ENCODE measurements around the gene XYLB. TPM values are rescaled to one million over a fixed set of nuclear protein-coding genes. Genes with fewer than 3 reads are reported as not detected.

Gene XYLB
- total RNA-seq, 1 experiment from 2014 or later, result 3.3 TPM

DNA sequence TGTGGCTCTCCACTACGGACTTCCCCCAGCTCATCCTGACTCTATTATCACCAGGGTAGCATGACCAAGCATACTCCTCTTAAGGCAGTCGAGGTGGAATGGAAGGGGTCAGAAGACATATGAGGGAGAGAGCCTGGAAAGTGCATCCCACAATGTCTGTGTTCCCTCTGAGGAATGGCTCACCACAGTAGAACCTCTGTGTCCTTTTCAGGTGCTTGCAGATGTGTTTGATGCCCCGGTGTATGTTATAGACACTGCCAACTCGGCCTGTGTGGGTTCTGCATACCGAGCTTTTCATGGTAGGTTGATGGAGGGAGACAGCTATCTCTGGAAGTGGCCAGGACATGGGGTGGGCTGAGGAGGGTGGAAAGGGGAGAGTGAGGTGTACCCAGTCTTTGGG, 50.3 kb downstream of the XYLB start:
- ChIA-PET POLR2A (interaction anchor here (0.7 kb wide), 1 partner anchor 42 kb away, joined by 5 read pairs; no protein-coding TSS in a partner anchor), CTCF (interaction anchor here (1.0 to 1.3 kb wide), 2 partner anchors 50 to 259 kb away, joined by 3 to 4 read pairs; partner anchors contain the start of gene XYLB)
- no peak for DNase-seq (ENCODE audit: low spot score)
- ATAC-seq, result no peak
- H3K27ac Mint-ChIP-seq, result no peak overlapping the region
- no peak overlapping the region for H3K4me3 Mint-ChIP-seq
- H3K27me3 Mint-ChIP-seq (ENCODE audit: low read depth), result no peaks in the 10 kb centered on the region
- no peaks in the 10 kb centered on the region for H3K9me3 Mint-ChIP-seq
- no peak for TF ChIP-seq PRRX2 (CRISPR knock-in tag; IDR thresholded peaks at IDR 0.05)
- TF ChIP-seq, protein P1, sequence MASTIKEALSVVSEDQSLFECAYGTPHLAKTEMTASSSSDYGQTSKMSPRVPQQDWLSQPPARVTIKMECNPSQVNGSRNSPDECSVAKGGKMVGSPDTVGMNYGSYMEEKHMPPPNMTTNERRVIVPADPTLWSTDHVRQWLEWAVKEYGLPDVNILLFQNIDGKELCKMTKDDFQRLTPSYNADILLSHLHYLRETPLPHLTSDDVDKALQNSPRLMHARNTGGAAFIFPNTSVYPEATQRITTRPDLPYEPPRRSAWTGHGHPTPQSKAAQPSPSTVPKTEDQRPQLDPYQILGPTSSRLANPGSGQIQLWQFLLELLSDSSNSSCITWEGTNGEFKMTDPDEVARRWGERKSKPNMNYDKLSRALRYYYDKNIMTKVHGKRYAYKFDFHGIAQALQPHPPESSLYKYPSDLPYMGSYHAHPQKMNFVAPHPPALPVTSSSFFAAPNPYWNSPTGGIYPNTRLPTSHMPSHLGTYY (CRISPR knock-in tag; IDR thresholded peaks at IDR 0.05), result no peak
- TF ChIP-seq, protein P2, sequence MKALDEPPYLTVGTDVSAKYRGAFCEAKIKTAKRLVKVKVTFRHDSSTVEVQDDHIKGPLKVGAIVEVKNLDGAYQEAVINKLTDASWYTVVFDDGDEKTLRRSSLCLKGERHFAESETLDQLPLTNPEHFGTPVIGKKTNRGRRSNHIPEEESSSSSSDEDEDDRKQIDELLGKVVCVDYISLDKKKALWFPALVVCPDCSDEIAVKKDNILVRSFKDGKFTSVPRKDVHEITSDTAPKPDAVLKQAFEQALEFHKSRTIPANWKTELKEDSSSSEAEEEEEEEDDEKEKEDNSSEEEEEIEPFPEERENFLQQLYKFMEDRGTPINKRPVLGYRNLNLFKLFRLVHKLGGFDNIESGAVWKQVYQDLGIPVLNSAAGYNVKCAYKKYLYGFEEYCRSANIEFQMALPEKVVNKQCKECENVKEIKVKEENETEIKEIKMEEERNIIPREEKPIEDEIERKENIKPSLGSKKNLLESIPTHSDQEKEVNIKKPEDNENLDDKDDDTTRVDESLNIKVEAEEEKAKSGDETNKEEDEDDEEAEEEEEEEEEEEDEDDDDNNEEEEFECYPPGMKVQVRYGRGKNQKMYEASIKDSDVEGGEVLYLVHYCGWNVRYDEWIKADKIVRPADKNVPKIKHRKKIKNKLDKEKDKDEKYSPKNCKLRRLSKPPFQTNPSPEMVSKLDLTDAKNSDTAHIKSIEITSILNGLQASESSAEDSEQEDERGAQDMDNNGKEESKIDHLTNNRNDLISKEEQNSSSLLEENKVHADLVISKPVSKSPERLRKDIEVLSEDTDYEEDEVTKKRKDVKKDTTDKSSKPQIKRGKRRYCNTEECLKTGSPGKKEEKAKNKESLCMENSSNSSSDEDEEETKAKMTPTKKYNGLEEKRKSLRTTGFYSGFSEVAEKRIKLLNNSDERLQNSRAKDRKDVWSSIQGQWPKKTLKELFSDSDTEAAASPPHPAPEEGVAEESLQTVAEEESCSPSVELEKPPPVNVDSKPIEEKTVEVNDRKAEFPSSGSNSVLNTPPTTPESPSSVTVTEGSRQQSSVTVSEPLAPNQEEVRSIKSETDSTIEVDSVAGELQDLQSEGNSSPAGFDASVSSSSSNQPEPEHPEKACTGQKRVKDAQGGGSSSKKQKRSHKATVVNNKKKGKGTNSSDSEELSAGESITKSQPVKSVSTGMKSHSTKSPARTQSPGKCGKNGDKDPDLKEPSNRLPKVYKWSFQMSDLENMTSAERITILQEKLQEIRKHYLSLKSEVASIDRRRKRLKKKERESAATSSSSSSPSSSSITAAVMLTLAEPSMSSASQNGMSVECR (CRISPR knock-in tag; IDR thresholded peaks at IDR 0.05; ENCODE audit: borderline replicate concordance), result no peak
- no peaks in the 10 kb centered on the region for H3K4me1 Mint-ChIP-seq
- H3K36me3 Mint-ChIP-seq, result peaks cover 23% of the 10 kb centered on the region

DNA sequence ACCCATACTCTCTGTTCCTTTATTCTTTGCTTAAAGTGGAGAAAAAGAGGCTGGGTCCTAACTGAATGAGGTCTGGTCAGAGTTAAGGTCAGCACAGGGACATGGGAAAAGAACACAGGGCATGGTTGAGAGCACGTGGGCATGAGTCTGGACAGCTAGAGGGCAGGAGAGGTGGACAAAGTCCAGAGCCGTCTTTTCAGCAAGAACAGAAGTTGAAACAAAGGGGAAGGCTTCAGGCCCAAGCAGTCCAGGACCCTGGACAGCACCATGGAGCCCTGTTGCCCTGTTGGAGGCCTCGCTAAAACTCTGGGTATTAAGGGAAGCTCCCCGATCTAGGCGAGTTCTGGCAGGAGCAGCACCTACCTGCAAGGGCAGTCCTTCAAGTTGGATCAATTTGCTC, 50.7 kb downstream of the XYLB start:
- ATAC-seq (peak; percentile 95), DNase-seq (ENCODE audit: low spot score) (peak; percentile 70)
- H3K9me3 Mint-ChIP-seq, result no peaks in the 10 kb centered on the region
- H3K27me3 Mint-ChIP-seq (ENCODE audit: low read depth), result no peaks in the 10 kb centered on the region
- CTCF ChIA-PET, result interaction anchor here (1.0 to 1.3 kb wide), 2 partner anchors 51 to 258 kb away, joined by 3 to 4 read pairs; partner anchors contain the start of gene XYLB
- H3K4me3 Mint-ChIP-seq, result no peak overlapping the region
- H3K36me3 Mint-ChIP-seq, result peaks cover 27% of the 10 kb centered on the region
- H3K27ac Mint-ChIP-seq, result no peak overlapping the region
- TF ChIP-seq SMAD3 (CRISPR knock-in tag; IDR thresholded peaks at IDR 0.05; ENCODE audit: borderline replicate concordance), result 0 out of 2 replicates have a peak, but pooled peaks have one; percentile 45
- no peak for TF ChIP-seq JAZF1 (CRISPR knock-in tag; IDR thresholded peaks at IDR 0.05)
- no peak for TF ChIP-seq SOX15 (CRISPR knock-in tag; IDR thresholded peaks at IDR 0.05)
- TF ChIP-seq, protein P3, sequence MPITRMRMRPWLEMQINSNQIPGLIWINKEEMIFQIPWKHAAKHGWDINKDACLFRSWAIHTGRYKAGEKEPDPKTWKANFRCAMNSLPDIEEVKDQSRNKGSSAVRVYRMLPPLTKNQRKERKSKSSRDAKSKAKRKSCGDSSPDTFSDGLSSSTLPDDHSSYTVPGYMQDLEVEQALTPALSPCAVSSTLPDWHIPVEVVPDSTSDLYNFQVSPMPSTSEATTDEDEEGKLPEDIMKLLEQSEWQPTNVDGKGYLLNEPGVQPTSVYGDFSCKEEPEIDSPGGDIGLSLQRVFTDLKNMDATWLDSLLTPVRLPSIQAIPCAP (CRISPR knock-in tag; IDR thresholded peaks at IDR 0.05), result 0 out of 2 replicates have a peak, but pooled peaks have one; percentile 21
- TF ChIP-seq TP53 (CRISPR knock-in tag; IDR thresholded peaks at IDR 0.05), result no peak
- TF ChIP-seq, protein P2 (CRISPR knock-in tag; IDR thresholded peaks at IDR 0.05; ENCODE audit: borderline replicate concordance), result no peak
- 0 out of 2 replicates have a peak, but pooled peaks have one; percentile 40 for TF ChIP-seq ZNF232 (CRISPR knock-in tag; IDR thresholded peaks at IDR 0.05)
- no peak for TF ChIP-seq TEAD1 (CRISPR knock-in tag; IDR thresholded peaks at IDR 0.05)
- peak; percentile 50; the same call in 1 of the 2 replicates for TF ChIP-seq FOXK1 (CRISPR knock-in tag; IDR thresholded peaks at IDR 0.05)
- TF ChIP-seq, protein P4, sequence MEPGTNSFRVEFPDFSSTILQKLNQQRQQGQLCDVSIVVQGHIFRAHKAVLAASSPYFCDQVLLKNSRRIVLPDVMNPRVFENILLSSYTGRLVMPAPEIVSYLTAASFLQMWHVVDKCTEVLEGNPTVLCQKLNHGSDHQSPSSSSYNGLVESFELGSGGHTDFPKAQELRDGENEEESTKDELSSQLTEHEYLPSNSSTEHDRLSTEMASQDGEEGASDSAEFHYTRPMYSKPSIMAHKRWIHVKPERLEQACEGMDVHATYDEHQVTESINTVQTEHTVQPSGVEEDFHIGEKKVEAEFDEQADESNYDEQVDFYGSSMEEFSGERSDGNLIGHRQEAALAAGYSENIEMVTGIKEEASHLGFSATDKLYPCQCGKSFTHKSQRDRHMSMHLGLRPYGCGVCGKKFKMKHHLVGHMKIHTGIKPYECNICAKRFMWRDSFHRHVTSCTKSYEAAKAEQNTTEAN (CRISPR knock-in tag; IDR thresholded peaks at IDR 0.05), result no peak
- 0 out of 2 replicates have a peak, but pooled peaks have one; percentile 23 for TF ChIP-seq MYBL2 (CRISPR knock-in tag; IDR thresholded peaks at IDR 0.05)
- TF ChIP-seq, protein P5, sequence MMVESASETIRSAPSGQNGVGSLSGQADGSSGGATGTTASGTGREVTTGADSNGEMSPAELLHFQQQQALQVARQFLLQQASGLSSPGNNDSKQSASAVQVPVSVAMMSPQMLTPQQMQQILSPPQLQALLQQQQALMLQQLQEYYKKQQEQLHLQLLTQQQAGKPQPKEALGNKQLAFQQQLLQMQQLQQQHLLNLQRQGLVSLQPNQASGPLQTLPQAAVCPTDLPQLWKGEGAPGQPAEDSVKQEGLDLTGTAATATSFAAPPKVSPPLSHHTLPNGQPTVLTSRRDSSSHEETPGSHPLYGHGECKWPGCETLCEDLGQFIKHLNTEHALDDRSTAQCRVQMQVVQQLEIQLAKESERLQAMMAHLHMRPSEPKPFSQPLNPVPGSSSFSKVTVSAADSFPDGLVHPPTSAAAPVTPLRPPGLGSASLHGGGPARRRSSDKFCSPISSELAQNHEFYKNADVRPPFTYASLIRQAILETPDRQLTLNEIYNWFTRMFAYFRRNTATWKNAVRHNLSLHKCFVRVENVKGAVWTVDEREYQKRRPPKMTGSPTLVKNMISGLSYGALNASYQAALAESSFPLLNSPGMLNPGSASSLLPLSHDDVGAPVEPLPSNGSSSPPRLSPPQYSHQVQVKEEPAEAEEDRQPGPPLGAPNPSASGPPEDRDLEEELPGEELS (CRISPR knock-in tag; IDR thresholded peaks at IDR 0.05), result 0 out of 2 replicates have a peak, but pooled peaks have one; percentile 67
- no peak for TF ChIP-seq NFE2L1 (CRISPR knock-in tag; IDR thresholded peaks at IDR 0.05)
- TF ChIP-seq NFATC4 (CRISPR knock-in tag; IDR thresholded peaks at IDR 0.05), result no peak
- H3K4me1 Mint-ChIP-seq, result no peaks in the 10 kb centered on the region
- POLR2A ChIA-PET, result interaction anchor here (0.7 kb wide), 1 partner anchor 43 kb away, joined by 5 read pairs; no protein-coding TSS in a partner anchor
